K562 (cell line): ENCODE data around the gene CIAO3. TPM values are rescaled to one million over a fixed set of nuclear protein-coding genes. Genes with fewer than 3 reads are reported as not detected.
A peak's percentile ranks its signal among the peaks of the same experiment; 100 is the strongest.

ENCODE experiments used
- AFF4 ChIP-seq: sonication (generic); formaldehyde crosslinking; IDR thresholded peaks from 2 replicates; pipeline ENCODE4 v1.8.0; 2023; ENCODE audit warnings: mild to moderate bottlenecking, missing genetic modification reagents
- DEAF1 ChIP-seq: fragments of 450-650 bp; formaldehyde crosslinking; IDR thresholded peaks from 2 replicates; pipeline ENCODE4 v1.4.0; 2020; ENCODE audit warnings: mild to moderate bottlenecking, moderate library complexity
- ELK3 ChIP-seq: fragments of 450-650 bp; formaldehyde crosslinking; IDR thresholded peaks from 2 replicates; pipeline ENCODE4 v1.4.0; 2020; ENCODE audit warnings: mild to moderate bottlenecking
- EP400 ChIP-seq: fragments of 450-650 bp; IDR thresholded peaks from 2 replicates; pipeline ENCODE4 v1.6.1; 2017; ENCODE audit warnings: antibody characterized with exemption, mild to moderate bottlenecking, moderate library complexity
- LCOR ChIP-seq: sonication (generic); formaldehyde crosslinking; IDR thresholded peaks from 2 replicates; pipeline ENCODE4 v1.8.0; 2022; ENCODE audit warnings: mild to moderate bottlenecking, missing genetic modification reagents
- MAX ChIP-seq: sonication (generic); formaldehyde crosslinking; IDR thresholded peaks from 2 replicates; pipeline ENCODE4 v1.9.0; 2022; ENCODE audit warnings: mild to moderate bottlenecking, missing genetic modification reagents
- MXD1 ChIP-seq: fragments of 250-450 bp; sonication (Bioruptor Pico); IDR thresholded peaks from 2 replicates; pipeline ENCODE4 v1.8.0; 2021; ENCODE audit warnings: borderline replicate concordance, mild to moderate bottlenecking, moderate library complexity; ENCODE audit not compliant: poor library complexity, severe bottlenecking
- MYNN ChIP-seq, 2 experiments: sonication (generic); formaldehyde crosslinking in 1 of 2; IDR thresholded peaks; 2 replicates each; pipeline versions ENCODE4 v1.5.0 to v1.6.1; 2016 to 2020; ENCODE audit warnings: antibody characterized with exemption in 1 of 2, missing genetic modification reagents in 1 of 2
- SP2 ChIP-seq: IDR thresholded peaks from 2 replicates; pipeline ENCODE4 v1.6.1; 2011; ENCODE audit warnings: mild to moderate bottlenecking, low read depth, low read length, moderate library complexity; ENCODE audit not compliant: poor library complexity, severe bottlenecking; ENCODE audit errors: extremely low read depth
- SRSF7 ChIP-seq: fragments of 200-400 bp; formaldehyde crosslinking; optimal IDR thresholded peaks from 2 replicates; pipeline ENCODE3; 2017; ENCODE audit warnings: mild to moderate bottlenecking, low read depth, low read length
- STAG1 ChIP-seq: sonication (generic); formaldehyde crosslinking; IDR thresholded peaks from 2 replicates; pipeline ENCODE4 v1.5.0; 2020; ENCODE audit warnings: missing genetic modification reagents, borderline replicate concordance
- ZBTB7A ChIP-seq: IDR thresholded peaks from 2 replicates; pipeline ENCODE4 v1.6.1; 2011; ENCODE audit warnings: low read depth, mild to moderate bottlenecking, low read length, moderate library complexity, borderline replicate concordance; ENCODE audit not compliant: control insufficient read depth
- ZNF140 ChIP-seq: fragments of 250-450 bp; sonication (Bioruptor Pico); IDR thresholded peaks from 2 replicates; pipeline ENCODE4 v1.8.0; 2021; ENCODE audit warnings: moderate library complexity, mild to moderate bottlenecking, inconsistent platforms
- ZNF512 ChIP-seq: IDR thresholded peaks from 2 replicates; pipeline ENCODE4 v1.6.1; 2016; ENCODE audit warnings: missing genetic modification characterization, missing compliant biosample characterization
- ZNF655 ChIP-seq: fragments of 250-450 bp; sonication (Bioruptor Pico); IDR thresholded peaks from 2 replicates; pipeline ENCODE4 v1.5.0; 2021
- polyA plus RNA-seq, 8 experiments: library from polyadenylated mRNA; depleted of rRNA in 4 of 8; stranded (reverse) in 5 of 8; unstranded in 3 of 8; fragments of >200 nt; fragmentation: Nextera tagmentation in 2 of 8; fragmentation: Illumina TruSeq in 1 of 8; extraction: Ambion mirVana in 2 of 8; extraction: Trizol in 1 of 8; gene quantifications; 2 replicates each; pipeline versions ENCODE4 v1.2.1 to v1.2.3, GENCODE V29; 2011 to 2014; ENCODE audit warnings: inconsistent platforms in 1 of 8, missing spikeins in 1 of 8
- total RNA-seq, 7 experiments: library from RNA; depleted of rRNA in 6 of 7; stranded (reverse); fragments of >200 nt in 6 of 7; fragmentation: Illumina TruSeq in 2 of 7; extraction: Trizol in 2 of 7; gene quantifications; 2 replicates each; pipeline versions ENCODE4 v1.2.1 to v1.2.3, GENCODE V29; 2011 to 2021; ENCODE audit warnings: low replicate concordance in 1 of 7

The CIAO3 gene
- total and polyA plus RNA-seq, 9 of the 15 experiments (the other 6 are each of a cell fraction or from before 2014, with no cell fraction given), result 2.2 to 35.6 (median 18.7) TPM

GRCh38 chr16:711548-712320 is 29.1 kb downstream of the CIAO3 start (continued):
- TF ChIP-seq ZNF655 (CRISPR knock-in tag), result no peak
- TF ChIP-seq ZBTB7A, result peak; percentile 86
- no peak for TF ChIP-seq EP400
- TF ChIP-seq MYNN (IDR thresholded peaks at IDR 0.05), result no peak
- TF ChIP-seq MYNN (CRISPR knock-in tag; IDR thresholded peaks at IDR 0.05), result no peak
- no peak for TF ChIP-seq AFF4 (CRISPR knock-in tag)
- no peak for TF ChIP-seq ZNF140 (CRISPR knock-in tag)
- 0 out of 2 replicates have a peak, but pooled peaks have one; percentile 29 for TF ChIP-seq LCOR
- no peak for TF ChIP-seq SP2
- TF ChIP-seq MXD1 (CRISPR knock-in tag), result no peak
- 0 out of 2 replicates have a peak, but pooled peaks have one; percentile 10 for TF ChIP-seq MAX (CRISPR knock-in tag)
- peak; percentile 96 for TF ChIP-seq STAG1
- TF ChIP-seq ZNF512 (tag), result no peak
- no peak for TF ChIP-seq SRSF7
- no peak for TF ChIP-seq ELK3 (CRISPR knock-in tag)
- TF ChIP-seq DEAF1, result peak; percentile 79
